NCI-H1930 (cell line): ENCODE results near the gene ARFGAP3.

Experiments
- DNase-seq, 2 experiments: peaks; one replicate each; lab custom pipeline; 2025; lab: John Stamatoyannopoulos, UW

The ARFGAP3 gene

GRCh38 chr22:42863349-42863961, 6.4 kb upstream of the ARFGAP3 start:
- DNase-seq, result no peak

DNA sequence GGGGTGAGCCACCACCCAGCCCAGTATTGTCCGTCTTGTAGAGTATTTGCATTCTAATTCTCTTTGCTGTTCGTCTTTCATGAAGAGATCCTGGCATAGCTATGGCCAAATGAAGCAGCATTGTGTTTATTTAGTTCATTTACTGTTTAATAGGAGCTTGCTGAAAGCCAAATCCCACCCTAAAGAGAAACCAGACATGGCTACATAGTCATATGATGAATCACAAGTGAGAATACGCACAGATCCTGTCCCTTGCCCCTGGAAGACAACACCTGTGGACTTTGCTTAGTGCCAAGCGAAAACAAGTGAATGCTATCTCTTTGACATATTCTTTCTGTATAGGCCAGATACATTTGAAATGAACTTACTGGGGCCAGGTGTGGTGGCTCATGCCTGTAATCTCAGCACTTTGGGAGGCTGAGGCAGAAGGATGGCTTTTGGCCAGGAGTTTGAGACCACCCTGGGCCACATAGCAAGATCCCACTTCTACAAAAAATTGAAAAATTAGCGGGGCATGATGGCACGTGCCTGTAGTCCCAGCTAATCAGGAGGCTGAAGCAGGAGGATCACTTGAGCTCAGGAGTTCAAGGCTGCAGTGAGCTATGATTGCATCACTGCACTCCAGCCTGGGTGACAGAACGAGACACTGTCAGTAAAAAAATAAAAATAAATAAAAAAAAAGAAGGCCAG, 5.1 kb upstream of the ARFGAP3 start:
- no peak for DNase-seq

GRCh38 chr22:42860968-42861367, 3.9 kb upstream of the ARFGAP3 start:
- no peak for DNase-seq

DNA sequence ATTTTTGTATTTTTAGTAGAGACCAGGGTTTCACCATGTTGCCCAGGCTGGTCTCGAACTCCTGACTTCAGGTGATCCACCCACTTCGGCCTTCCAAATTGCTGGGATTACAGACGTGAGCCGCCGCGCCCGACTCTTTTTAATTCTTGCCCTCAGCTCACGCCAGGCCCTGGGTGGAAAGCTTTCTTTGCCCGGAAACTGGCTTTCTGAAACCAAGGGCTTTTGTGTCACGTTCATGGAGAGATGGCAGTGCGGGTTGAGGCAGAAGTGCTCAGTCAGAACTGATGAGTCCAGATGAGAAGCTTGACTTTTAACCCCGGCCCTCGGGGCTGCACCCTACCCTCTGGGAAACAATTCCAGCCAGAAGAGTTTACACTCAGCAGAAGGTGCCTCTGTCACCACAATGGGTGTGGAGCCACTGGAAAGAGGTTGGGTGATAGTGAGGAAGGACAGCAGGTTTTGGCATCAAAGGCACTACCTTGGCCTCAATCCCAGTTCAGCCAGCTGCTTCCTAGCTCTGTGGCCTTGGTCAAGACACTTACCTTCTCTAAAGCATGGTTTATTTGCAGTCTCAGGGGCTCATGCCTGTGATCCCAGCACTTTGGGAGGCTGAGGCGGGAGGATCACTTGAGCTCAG, 890 bp upstream of the ARFGAP3 start:
- no peak for DNase-seq

DNA sequence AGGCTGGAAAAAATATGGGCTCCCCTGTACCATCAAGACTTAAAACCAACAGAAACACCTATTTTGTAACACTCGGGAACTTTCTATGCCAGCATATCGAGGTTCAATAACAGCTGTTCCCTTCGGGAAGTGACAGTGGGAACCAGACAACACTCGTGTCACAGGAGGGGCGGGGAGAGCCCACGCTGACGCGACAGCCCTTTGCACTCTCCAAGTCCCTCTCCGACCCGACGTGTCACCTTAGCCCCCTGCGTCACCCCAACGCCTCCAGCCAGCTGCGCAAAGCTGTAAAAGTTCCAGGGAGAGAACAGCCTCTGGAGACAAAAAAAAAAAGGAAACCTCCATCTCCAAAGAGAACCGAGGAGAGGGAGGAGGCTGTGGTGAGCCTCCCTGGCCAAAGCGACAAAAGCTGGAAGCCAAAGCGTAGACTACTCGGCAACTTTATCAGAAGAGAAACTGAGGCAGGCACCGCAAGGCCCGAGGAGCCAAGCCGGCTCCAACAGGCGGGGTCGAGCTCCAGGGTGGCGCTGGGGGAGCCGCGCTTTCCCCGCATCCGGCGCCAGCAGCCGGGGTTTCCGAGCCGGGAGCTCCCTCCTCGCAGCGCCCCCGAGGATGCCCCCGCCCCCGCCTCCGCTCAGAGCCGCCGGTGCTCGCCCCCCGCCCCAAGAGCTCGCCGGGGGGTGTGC, 751 bp downstream of the ARFGAP3 start:
- no peak for DNase-seq

DNA sequence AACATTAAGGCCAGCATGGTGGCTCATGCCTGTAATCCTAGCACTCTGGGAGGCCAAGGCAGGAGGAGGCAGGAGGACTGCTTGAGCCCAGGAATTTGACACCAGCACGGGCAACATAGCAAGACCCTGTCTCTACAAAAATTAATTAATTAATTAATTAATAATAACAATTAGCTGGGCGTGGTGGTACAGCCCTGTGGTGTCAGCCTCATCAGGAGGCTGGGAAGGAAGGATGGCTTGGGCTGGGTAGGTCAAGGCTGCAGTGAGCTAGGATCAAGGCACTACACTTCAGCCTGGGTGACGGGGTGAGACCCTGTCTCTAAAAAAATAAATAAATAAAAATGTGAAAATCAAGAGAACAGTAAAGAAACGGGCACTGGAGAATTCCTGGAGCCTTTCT, 1.4 kb downstream of the ARFGAP3 start:
- DNase-seq, result no peak

DNA sequence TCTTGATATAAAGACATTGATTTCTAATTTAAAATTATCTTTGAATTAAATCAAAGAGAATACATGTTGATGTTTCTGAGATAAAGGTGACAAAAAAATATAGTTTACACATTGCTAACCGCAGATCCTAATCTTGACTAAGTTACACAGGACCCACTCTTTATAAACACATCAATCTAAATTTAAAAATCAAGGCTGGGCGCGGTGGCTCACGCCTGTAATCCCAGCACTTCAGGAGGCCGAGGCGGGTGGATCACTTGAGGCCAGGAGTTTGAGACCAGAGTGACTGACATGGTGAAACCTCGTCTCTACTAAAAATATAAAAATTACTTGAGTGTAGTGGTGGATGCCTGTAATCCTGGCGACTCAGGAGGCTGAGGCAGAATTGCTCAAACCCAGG, 1.9 kb downstream of the ARFGAP3 start:
- DNase-seq, result no peak

DNA sequence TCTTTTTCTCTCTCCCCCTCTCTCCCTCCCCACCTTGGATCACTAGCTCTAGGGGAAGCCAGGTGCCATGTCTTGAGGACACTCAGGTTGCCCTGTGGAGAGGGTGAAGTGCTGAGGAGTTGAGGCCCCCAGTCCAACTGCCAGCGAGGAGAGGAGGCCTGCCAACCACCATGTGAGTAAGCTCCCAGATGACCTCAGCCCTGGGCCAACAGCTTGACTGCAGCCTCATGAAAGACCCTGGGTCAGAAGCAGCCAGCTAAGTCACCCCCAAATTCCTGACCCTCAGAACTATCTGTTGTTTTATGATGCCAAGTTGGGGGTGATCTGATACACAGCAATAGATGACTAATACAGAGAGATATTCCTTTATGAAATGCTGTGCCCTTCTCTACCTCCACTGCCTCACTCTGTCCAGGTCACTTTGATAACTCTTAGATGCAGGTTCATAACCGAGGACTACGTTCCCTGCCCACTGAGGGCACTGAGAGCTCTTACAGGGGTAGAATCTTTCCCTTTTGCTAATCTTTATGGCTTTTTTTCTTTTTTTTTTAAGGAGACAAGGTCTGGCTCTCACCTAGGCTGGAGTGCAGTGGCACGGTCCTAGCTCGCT, 8.0 kb downstream of the ARFGAP3 start:
- DNase-seq, result no peak

- DNase-seq, result no peak
These were observed 10.0 kb downstream of the ARFGAP3 start for GRCh38 chr22:42847110-42847509.

- no peak for DNase-seq
These were observed 12.3 kb downstream of the ARFGAP3 start for GRCh38 chr22:42844756-42845155.

GRCh38 chr22:42842658-42843370, 14.3 kb downstream of the ARFGAP3 start:
- no peak for DNase-seq

DNA sequence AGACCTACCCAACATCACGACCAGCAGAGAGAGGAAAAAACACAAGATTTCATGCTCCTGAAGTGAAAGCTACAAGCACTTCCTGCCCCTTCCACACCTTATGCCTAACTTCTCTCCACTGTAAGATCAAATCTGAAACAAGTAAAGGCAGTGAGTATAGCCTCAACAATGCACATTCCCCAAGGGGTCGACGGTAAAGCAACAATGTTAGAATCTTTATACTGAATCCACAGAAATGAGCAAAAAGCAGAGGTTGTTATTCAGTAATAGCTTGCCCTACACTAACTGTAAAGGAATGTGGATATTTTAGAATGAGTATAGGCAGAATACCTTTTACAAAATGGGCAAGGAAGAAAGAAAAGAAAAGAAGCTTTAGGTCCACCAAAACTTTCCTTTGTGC, 15.6 kb downstream of the ARFGAP3 start:
- no peak for DNase-seq

- DNase-seq, result no peak
These were observed 19.5 kb downstream of the ARFGAP3 start for GRCh38 chr22:42837556-42837955.

DNA sequence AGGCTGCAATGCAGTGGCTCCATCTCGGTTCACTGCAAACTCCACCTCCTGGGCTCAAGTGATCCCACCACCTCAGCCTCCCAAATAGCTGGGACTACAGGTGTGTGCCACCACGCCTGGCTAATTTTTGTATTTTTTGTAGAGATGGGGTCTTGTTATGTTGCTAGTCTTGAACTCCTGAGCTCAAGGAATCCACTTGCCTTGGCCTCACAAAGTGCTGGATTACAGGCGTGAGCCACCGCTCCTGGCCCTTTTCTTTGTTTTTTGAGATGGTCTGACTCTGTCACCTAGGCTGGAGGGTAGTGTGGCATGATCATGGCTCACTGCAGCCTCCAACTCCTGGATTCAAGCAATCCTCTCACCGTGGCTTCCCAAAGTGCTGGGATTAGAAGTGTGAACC, 21.0 kb downstream of the ARFGAP3 start:
- no peak for DNase-seq

- no peak for DNase-seq
These were observed 22.7 kb downstream of the ARFGAP3 start for GRCh38 chr22:42834177-42834949.

DNA sequence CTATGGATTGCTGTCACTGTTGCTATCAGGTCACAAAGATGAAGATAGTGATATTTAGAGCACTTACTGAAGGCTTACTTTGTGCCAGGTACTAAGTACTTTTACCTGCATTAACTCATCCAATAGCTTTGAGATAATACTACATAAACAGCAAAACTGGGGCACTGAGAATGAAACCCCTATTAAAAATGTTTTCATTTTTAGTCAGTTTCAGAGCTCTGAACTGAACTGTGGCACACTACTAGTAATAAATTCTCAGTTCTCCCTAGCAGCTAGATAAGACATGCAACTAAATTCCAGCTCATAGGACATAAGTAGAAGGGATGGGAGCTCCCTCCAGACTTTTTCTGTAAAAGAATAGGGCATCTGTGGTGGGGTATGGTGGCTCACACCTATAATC, 24.0 kb downstream of the ARFGAP3 start:
- DNase-seq, result no peak

- DNase-seq, result no peak
These were observed 25.4 kb downstream of the ARFGAP3 start for GRCh38 chr22:42831712-42832111.

DNA sequence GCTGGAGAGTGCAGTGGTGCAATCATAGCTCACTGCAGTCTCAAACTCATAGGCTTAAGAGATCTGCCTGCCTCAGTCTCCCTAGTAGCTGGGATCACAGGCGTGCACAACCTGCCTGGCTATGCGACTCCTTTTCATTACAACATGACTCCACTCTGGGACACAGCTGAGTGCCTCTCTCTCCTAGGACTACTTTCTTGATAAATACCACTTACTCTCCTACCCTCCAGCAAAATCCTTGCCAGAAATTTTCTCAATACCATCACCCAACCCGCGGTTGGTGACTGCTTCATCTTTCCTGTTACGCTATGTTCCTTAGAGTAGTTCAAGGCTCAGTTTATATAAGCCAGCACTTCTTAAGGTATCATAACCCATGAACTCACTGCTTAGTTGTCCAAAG, 26.9 kb downstream of the ARFGAP3 start:
- no peak for DNase-seq

DNA sequence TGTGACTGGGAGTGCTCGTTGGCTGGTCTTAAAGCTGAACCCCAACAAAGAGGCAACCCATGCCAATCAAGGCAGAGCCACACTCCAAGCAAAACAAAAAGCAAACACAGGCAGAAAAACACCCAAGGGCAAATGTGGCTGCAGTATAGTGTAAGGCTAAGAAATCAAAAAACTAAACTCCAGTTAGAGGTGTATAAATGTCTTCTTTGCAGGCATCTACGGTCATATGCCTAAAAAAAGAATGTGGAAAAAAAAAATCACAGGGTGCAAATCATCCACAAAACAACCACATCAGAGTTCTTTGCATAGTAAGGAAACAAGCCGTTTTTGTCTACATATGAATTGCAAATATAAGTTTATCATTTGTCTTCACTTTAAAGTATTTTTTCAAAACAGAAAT, 27.8 kb downstream of the ARFGAP3 start:
- DNase-seq, result no peak

- DNase-seq, result no peak
These were observed 31.3 kb downstream of the ARFGAP3 start for GRCh38 chr22:42825796-42826195.

DNA sequence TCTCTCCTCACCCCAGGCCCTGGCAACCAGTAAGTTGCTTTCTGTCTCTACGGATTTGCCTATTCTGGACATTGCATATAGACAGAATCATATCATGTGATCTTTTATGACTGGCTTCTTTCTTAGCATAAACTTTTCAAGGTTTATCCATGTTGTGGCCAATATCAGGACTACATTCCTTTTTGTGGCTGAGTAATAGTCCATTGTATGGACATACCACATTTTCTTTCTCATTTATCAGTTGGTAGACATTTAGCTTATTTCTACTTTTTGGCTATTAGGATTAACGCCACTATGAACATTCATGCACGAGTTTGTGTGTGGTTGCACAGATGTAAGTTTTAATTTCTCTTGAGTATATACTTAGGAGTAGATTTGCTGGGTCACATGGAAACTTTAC, 35.7 kb downstream of the ARFGAP3 start:
- DNase-seq, result no peak
